WTC11 (cell line): ENCODE measurements around the gene ENOX2. TPM values are rescaled to one million over a fixed set of nuclear protein-coding genes. Genes with fewer than 3 reads are reported as not detected.
A peak's percentile ranks its signal among the peaks of the same experiment; 100 is the strongest.

Experiments
- ATAC-seq: fragments of 200-7000 bp; cut with Tn5 transposase; 2 replicates; pipeline ENCODE4 v1.10.0; 2021; ENCODE audit warnings: mild to moderate bottlenecking, moderate library complexity
- CTCF ChIA-PET: fragments of 300-600 bp; sonication (Branson Sonifier 250); formaldehyde crosslinking; loops from one replicate; lab custom pipeline; 2021; ENCODE audit warnings: antibody characterized with exemption; lab: Charles Lee
- POLR2A ChIA-PET: fragments of 350-600 bp; sonication (Branson Sonifier 250); formaldehyde crosslinking; loops from one replicate; lab custom pipeline; 2021; ENCODE audit warnings: antibody characterized with exemption; lab: Charles Lee
- DNase-seq: peaks from one replicate; pipeline ENCODE4 v3.0.0; 2021; ENCODE audit warnings: low spot score
- H3K27ac Mint-ChIP-seq: 2 replicates; pipeline ENCODE4 v1.8.0; 2021; ENCODE audit warnings: mixed read lengths
- H3K27me3 Mint-ChIP-seq: 2 replicates; pipeline ENCODE4 v1.8.0; 2021; ENCODE audit warnings: low read depth, mild to moderate bottlenecking, moderate library complexity, mixed read lengths
- H3K36me3 Mint-ChIP-seq: 2 replicates; pipeline ENCODE4 v1.8.0; 2021; ENCODE audit warnings: mixed read lengths
- H3K4me1 Mint-ChIP-seq: 2 replicates; pipeline ENCODE4 v1.8.0; 2022; ENCODE audit warnings: mixed read lengths
- H3K4me3 Mint-ChIP-seq: 2 replicates; pipeline ENCODE4 v1.8.0; 2021; ENCODE audit warnings: mild to moderate bottlenecking, moderate library complexity, mixed read lengths
- H3K9me3 Mint-ChIP-seq: 2 replicates; pipeline ENCODE4 v1.8.0; 2021; ENCODE audit warnings: mixed read lengths
- CREM ChIP-seq: sonication (generic); formaldehyde crosslinking; IDR thresholded peaks from 2 replicates; pipeline ENCODE4 v1.8.1; 2022; ENCODE audit warnings: mild to moderate bottlenecking, missing genetic modification reagents, moderate library complexity
- ESRRA ChIP-seq: sonication (generic); formaldehyde crosslinking; IDR thresholded peaks from 2 replicates; pipeline ENCODE4 v1.8.1; 2022; ENCODE audit warnings: mild to moderate bottlenecking, missing genetic modification reagents, borderline replicate concordance
- FOXJ3 ChIP-seq: sonication (generic); formaldehyde crosslinking; IDR thresholded peaks from 2 replicates; pipeline ENCODE4 v1.9.0; 2021; ENCODE audit warnings: missing genetic modification reagents, mild to moderate bottlenecking, borderline replicate concordance
- GRHL2 ChIP-seq: fragments of 250-450 bp; sonication (Bioruptor Pico); IDR thresholded peaks from 2 replicates; pipeline ENCODE4 v1.8.0; 2022; ENCODE audit warnings: mild to moderate bottlenecking, moderate library complexity; ENCODE audit not compliant: insufficient replicate concordance, severe bottlenecking
- MXD4 ChIP-seq: fragments of 250-450 bp; sonication (Bioruptor Pico); IDR thresholded peaks from 2 replicates; pipeline ENCODE4 v1.8.0; 2021; ENCODE audit warnings: mild to moderate bottlenecking, moderate library complexity, borderline replicate concordance
- RELA ChIP-seq: sonication (generic); formaldehyde crosslinking; IDR thresholded peaks from 2 replicates; pipeline ENCODE4 v1.8.1; 2022; ENCODE audit warnings: missing genetic modification reagents, mild to moderate bottlenecking, borderline replicate concordance
- ZMAT4 ChIP-seq: fragments of 250-450 bp; sonication (Bioruptor Pico); IDR thresholded peaks from 2 replicates; pipeline ENCODE4 v1.9.0; 2021; ENCODE audit warnings: mild to moderate bottlenecking
- ZNF121 ChIP-seq: sonication (generic); formaldehyde crosslinking; IDR thresholded peaks from 2 replicates; pipeline ENCODE4 v1.8.0; 2023; ENCODE audit warnings: missing genetic modification reagents
- ZNF138 ChIP-seq: sonication (generic); formaldehyde crosslinking; conservative IDR thresholded peaks from 2 replicates; pipeline ENCODE4 v1.8.1; 2022; ENCODE audit warnings: mild to moderate bottlenecking, moderate library complexity, missing genetic modification reagents
- ZNF317 ChIP-seq: sonication (generic); formaldehyde crosslinking; IDR thresholded peaks from 2 replicates; pipeline ENCODE4 v1.8.1; 2023; ENCODE audit warnings: low read depth, mild to moderate bottlenecking, moderate library complexity, missing genetic modification reagents, borderline replicate concordance
- total RNA-seq: library from RNA; stranded (reverse); gene quantifications from 3 replicates; pipeline ENCODE4 v1.2.3, GENCODE V29; 2021
- TF ChIP-seq, protein P1 (sequence below): sonication (generic); formaldehyde crosslinking; IDR thresholded peaks from 2 replicates; pipeline ENCODE4 v1.8.1; 2023; ENCODE audit warnings: mild to moderate bottlenecking, missing genetic modification reagents
- TF ChIP-seq, protein P2 (sequence below): fragments of 200-600 bp; IDR thresholded peaks from 2 replicates; pipeline ENCODE4 v1.8.0; 2022; ENCODE audit warnings: antibody characterized with exemption
- TF ChIP-seq, protein P3 (sequence below): fragments of 250-450 bp; sonication (Bioruptor Pico); IDR thresholded peaks from 2 replicates; pipeline ENCODE4 v1.9.0; 2021; ENCODE audit warnings: mild to moderate bottlenecking, borderline replicate concordance
- TF ChIP-seq, protein P4 (sequence below): sonication (generic); formaldehyde crosslinking; IDR thresholded peaks from 2 replicates; pipeline ENCODE4 v1.8.0; 2023; ENCODE audit warnings: mild to moderate bottlenecking, missing genetic modification reagents
- TF ChIP-seq, protein P5 (sequence below): sonication (generic); formaldehyde crosslinking; IDR thresholded peaks from 2 replicates; pipeline ENCODE4 v1.8.0; 2022; ENCODE audit warnings: mild to moderate bottlenecking, missing genetic modification reagents

The ENOX2 gene
- total RNA-seq, 1 experiment from 2014 or later: 13.8 TPM

DNA sequence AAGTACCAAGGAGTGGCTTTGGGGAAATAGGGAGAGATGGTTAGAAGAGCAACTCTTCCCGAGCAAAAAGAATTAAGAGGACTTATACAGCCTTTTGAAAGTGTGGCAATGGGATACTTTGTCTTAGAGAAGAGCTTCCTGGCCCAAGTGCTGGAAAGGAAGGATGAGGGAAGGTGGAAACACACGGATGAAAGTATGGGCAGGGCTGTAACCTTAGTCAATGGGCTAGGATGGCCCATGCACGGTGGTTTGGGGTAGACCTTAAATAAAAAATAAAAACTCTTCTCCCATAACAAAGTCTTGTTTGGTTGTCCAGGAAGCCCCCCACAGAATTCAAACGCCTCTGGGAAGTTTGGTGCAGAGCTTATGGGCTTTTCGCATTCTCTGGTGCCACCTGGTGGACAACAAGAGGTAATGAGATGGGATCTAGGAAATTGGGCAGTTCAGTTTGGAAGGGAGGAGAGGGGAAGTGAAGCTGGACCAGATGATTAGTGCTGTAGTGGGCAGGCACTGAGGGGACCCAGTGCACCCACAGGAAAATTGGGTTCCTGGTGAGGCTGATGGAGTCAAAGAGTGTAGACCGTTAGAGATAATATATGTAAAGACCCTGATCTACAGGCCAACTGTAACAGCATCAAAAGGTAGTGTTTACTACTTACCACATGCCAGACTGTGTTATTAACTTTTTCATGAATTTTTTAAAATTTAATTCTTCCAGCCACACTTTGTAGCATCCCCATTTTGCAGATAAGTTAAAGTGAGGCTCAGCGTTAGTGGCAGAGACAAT lies 13.8 kb upstream of the ENOX2 start:
- H3K27me3 Mint-ChIP-seq: no peaks in the 10 kb centered on the region
- no peak overlapping the region for H3K27ac Mint-ChIP-seq
- ATAC-seq: peak; percentile 56
- H3K4me3 Mint-ChIP-seq: no peak overlapping the region
- peak; percentile 22 for DNase-seq
- peaks cover 7% of the 10 kb centered on the region for H3K9me3 Mint-ChIP-seq
- peaks cover 2% of the 10 kb centered on the region; the same call in 1 of the 2 replicates for H3K36me3 Mint-ChIP-seq
- CTCF ChIA-PET: interaction anchor here (0.6 to 3.6 kb wide), 16 partner anchors 10 to 523 kb away, joined by 3 to 63 read pairs (median 4); partner anchors contain the start of gene ENOX2
- H3K4me1 Mint-ChIP-seq: peaks cover 8% of the 10 kb centered on the region
- peak; percentile 97 for TF ChIP-seq ZNF121 (CRISPR knock-in tag)
- no peak for TF ChIP-seq FOXJ3 (CRISPR knock-in tag)
- TF ChIP-seq, protein P1, sequence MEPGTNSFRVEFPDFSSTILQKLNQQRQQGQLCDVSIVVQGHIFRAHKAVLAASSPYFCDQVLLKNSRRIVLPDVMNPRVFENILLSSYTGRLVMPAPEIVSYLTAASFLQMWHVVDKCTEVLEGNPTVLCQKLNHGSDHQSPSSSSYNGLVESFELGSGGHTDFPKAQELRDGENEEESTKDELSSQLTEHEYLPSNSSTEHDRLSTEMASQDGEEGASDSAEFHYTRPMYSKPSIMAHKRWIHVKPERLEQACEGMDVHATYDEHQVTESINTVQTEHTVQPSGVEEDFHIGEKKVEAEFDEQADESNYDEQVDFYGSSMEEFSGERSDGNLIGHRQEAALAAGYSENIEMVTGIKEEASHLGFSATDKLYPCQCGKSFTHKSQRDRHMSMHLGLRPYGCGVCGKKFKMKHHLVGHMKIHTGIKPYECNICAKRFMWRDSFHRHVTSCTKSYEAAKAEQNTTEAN (CRISPR knock-in tag): no peak
- TF ChIP-seq, protein P2, sequence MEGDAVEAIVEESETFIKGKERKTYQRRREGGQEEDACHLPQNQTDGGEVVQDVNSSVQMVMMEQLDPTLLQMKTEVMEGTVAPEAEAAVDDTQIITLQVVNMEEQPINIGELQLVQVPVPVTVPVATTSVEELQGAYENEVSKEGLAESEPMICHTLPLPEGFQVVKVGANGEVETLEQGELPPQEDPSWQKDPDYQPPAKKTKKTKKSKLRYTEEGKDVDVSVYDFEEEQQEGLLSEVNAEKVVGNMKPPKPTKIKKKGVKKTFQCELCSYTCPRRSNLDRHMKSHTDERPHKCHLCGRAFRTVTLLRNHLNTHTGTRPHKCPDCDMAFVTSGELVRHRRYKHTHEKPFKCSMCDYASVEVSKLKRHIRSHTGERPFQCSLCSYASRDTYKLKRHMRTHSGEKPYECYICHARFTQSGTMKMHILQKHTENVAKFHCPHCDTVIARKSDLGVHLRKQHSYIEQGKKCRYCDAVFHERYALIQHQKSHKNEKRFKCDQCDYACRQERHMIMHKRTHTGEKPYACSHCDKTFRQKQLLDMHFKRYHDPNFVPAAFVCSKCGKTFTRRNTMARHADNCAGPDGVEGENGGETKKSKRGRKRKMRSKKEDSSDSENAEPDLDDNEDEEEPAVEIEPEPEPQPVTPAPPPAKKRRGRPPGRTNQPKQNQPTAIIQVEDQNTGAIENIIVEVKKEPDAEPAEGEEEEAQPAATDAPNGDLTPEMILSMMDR: peak; percentile 56; the same call in 1 of the 2 replicates
- POLR2A ChIA-PET: interaction anchor here (1.0 kb wide), 1 partner anchor 13 kb away, joined by 4 read pairs; no protein-coding TSS in a partner anchor

DNA sequence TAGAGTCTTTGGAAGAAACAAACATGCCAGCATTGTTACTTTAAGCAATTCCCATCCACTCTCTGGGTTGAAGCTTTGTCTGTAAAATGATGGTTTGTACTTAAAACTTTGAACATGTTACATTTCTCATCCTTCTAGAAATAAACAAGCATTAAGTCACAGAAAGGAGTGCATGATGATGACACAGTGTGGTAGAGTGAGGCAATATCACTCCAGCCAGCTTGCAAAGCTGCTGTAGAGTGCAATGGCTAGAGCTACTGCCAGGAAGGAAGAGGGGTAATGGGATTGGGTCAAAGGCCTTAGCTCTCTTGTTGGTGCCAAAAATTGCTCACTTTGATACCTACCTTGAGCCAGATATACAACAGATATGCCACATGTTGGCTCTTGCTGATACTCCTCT lies 12.3 kb upstream of the ENOX2 start:
- Mint-ChIP-seq H3K4me3 (no peak overlapping the region), H3K4me1 (peaks cover 7% of the 10 kb centered on the region), H3K27ac (no peak overlapping the region), H3K9me3 (no peaks in the 10 kb centered on the region)
- POLR2A ChIA-PET: no interaction called here
- TF ChIP-seq, protein P3, sequence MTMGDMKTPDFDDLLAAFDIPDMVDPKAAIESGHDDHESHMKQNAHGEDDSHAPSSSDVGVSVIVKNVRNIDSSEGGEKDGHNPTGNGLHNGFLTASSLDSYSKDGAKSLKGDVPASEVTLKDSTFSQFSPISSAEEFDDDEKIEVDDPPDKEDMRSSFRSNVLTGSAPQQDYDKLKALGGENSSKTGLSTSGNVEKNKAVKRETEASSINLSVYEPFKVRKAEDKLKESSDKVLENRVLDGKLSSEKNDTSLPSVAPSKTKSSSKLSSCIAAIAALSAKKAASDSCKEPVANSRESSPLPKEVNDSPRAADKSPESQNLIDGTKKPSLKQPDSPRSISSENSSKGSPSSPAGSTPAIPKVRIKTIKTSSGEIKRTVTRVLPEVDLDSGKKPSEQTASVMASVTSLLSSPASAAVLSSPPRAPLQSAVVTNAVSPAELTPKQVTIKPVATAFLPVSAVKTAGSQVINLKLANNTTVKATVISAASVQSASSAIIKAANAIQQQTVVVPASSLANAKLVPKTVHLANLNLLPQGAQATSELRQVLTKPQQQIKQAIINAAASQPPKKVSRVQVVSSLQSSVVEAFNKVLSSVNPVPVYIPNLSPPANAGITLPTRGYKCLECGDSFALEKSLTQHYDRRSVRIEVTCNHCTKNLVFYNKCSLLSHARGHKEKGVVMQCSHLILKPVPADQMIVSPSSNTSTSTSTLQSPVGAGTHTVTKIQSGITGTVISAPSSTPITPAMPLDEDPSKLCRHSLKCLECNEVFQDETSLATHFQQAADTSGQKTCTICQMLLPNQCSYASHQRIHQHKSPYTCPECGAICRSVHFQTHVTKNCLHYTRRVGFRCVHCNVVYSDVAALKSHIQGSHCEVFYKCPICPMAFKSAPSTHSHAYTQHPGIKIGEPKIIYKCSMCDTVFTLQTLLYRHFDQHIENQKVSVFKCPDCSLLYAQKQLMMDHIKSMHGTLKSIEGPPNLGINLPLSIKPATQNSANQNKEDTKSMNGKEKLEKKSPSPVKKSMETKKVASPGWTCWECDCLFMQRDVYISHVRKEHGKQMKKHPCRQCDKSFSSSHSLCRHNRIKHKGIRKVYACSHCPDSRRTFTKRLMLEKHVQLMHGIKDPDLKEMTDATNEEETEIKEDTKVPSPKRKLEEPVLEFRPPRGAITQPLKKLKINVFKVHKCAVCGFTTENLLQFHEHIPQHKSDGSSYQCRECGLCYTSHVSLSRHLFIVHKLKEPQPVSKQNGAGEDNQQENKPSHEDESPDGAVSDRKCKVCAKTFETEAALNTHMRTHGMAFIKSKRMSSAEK (CRISPR knock-in tag): no peak
- TF ChIP-seq, all 79 proteins: peak for 0
- H3K27me3 Mint-ChIP-seq: no peaks in the 10 kb centered on the region; the same call in 1 of the 2 replicates
- no peak for DNase-seq
- no peak for ATAC-seq
- H3K36me3 Mint-ChIP-seq: peaks cover 2% of the 10 kb centered on the region; the same call in 1 of the 2 replicates
- CTCF ChIA-PET: interaction anchor here (0.9 to 3.6 kb wide), 3 partner anchors 177 to 376 kb away, joined by 3 to 63 read pairs (median 9); no protein-coding TSS in a partner anchor

GRCh38 chrX:130909469-130910136 lies 6.6 kb upstream of the ENOX2 start:
- Mint-ChIP-seq H3K4me1 (no peaks in the 10 kb centered on the region), H3K27me3 (peaks cover 4% of the 10 kb centered on the region), H3K27ac (no peak overlapping the region), H3K36me3 (no peaks in the 10 kb centered on the region), H3K4me3 (no peak overlapping the region), H3K9me3 (no peaks in the 10 kb centered on the region)
- ChIA-PET POLR2A (no interaction called here), CTCF (no interaction called here)
- no peak for ATAC-seq
- DNase-seq: no peak
- no peak for TF ChIP-seq CREM (CRISPR knock-in tag)
- no peak for TF ChIP-seq ZMAT4 (CRISPR knock-in tag)
- no peak for TF ChIP-seq ZNF317
- no peak for TF ChIP-seq RELA (CRISPR knock-in tag)
- TF ChIP-seq, protein P1 (CRISPR knock-in tag): no peak
- no peak for TF ChIP-seq ZNF138
- no peak for TF ChIP-seq ESRRA (CRISPR knock-in tag)
- TF ChIP-seq MXD4 (CRISPR knock-in tag): no peak
- TF ChIP-seq, protein P4, sequence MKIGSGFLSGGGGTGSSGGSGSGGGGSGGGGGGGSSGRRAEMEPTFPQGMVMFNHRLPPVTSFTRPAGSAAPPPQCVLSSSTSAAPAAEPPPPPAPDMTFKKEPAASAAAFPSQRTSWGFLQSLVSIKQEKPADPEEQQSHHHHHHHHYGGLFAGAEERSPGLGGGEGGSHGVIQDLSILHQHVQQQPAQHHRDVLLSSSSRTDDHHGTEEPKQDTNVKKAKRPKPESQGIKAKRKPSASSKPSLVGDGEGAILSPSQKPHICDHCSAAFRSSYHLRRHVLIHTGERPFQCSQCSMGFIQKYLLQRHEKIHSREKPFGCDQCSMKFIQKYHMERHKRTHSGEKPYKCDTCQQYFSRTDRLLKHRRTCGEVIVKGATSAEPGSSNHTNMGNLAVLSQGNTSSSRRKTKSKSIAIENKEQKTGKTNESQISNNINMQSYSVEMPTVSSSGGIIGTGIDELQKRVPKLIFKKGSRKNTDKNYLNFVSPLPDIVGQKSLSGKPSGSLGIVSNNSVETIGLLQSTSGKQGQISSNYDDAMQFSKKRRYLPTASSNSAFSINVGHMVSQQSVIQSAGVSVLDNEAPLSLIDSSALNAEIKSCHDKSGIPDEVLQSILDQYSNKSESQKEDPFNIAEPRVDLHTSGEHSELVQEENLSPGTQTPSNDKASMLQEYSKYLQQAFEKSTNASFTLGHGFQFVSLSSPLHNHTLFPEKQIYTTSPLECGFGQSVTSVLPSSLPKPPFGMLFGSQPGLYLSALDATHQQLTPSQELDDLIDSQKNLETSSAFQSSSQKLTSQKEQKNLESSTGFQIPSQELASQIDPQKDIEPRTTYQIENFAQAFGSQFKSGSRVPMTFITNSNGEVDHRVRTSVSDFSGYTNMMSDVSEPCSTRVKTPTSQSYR: no peak
- TF ChIP-seq, protein P5, sequence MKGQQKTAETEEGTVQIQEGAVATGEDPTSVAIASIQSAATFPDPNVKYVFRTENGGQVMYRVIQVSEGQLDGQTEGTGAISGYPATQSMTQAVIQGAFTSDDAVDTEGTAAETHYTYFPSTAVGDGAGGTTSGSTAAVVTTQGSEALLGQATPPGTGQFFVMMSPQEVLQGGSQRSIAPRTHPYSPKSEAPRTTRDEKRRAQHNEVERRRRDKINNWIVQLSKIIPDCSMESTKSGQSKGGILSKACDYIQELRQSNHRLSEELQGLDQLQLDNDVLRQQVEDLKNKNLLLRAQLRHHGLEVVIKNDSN (CRISPR knock-in tag): no peak
- TF ChIP-seq GRHL2: no peak
